A549 (cell line): ENCODE data around the gene NCKIPSD.

ENCODE experiments used
- CHD4 ChIP-seq: fragments of 200-600 bp; sonication (generic); IDR thresholded peaks from 2 replicates; pipeline ENCODE4 v1.6.1; 2016; ENCODE audit warnings: antibody characterized with exemption, mild to moderate bottlenecking, borderline replicate concordance
- EP300 ChIP-seq, 2 experiments: fragments of >200 bp; sonication (Bioruptor Twin); formaldehyde crosslinking; IDR thresholded peaks; 2 replicates in 1 of 2; 3 replicates in 1 of 2; pipeline ENCODE4 v1.6.1; 2016 to 2017
- HOXA7 ChIP-seq: fragments of 250-450 bp; sonication (Bioruptor Pico); IDR thresholded peaks from 2 replicates; pipeline ENCODE4 v1.5.0; 2020; ENCODE audit warnings: mild to moderate bottlenecking, moderate library complexity
- MAZ ChIP-seq: fragments of 150-350 bp; IDR thresholded peaks from 2 replicates; pipeline ENCODE4 v1.6.1; 2014; ENCODE audit warnings: antibody characterized with exemption, low read depth, low read length, borderline replicate concordance
- POLR2A ChIP-seq: IDR thresholded peaks from 2 replicates; pipeline ENCODE4 v1.6.1; 2012; ENCODE audit warnings: mild to moderate bottlenecking, low read length
- RAD21 ChIP-seq, 2 experiments: fragments of >200 bp in 1 of 2; sonication (Bioruptor Twin) in 1 of 2; formaldehyde crosslinking in 1 of 2; IDR thresholded peaks in 1 of 2; conservative IDR thresholded peaks in 1 of 2; 2 replicates in 1 of 2; 3 replicates in 1 of 2; pipeline ENCODE4 v1.6.1; 2012 to 2018; ENCODE audit warnings: inconsistent platforms in 1 of 2
- RCOR1 ChIP-seq: fragments of 150-350 bp; IDR thresholded peaks from 2 replicates; pipeline ENCODE4 v1.6.1; 2014; ENCODE audit warnings: antibody characterized with exemption, low read length, low read depth
- RFX5 ChIP-seq: fragments of 450-650 bp; IDR thresholded peaks from 2 replicates; pipeline ENCODE4 v1.7.1; 2014; ENCODE audit warnings: antibody characterized with exemption, mild to moderate bottlenecking, moderate library complexity
- SMC3 ChIP-seq: fragments of >200 bp; sonication (Bioruptor Twin); formaldehyde crosslinking; IDR thresholded peaks from 3 replicates; pipeline ENCODE4 v1.6.1; 2018; ENCODE audit warnings: inconsistent platforms
- ZC3H11A ChIP-seq: fragments of 450-650 bp; IDR thresholded peaks from 2 replicates; pipeline ENCODE4 v1.6.1; 2014; ENCODE audit warnings: antibody characterized with exemption, mild to moderate bottlenecking
- ZFP36 ChIP-seq: fragments of 450-650 bp; IDR thresholded peaks from 2 replicates; pipeline ENCODE4 v1.6.1; 2014; ENCODE audit warnings: borderline replicate concordance; ENCODE audit not compliant: partially characterized antibody
- TF ChIP-seq, protein P1 (sequence below): fragments of >200 bp; sonication (Bioruptor Twin); formaldehyde crosslinking; IDR thresholded peaks from 3 replicates; pipeline ENCODE4 v1.5.1; 2016
- TF ChIP-seq, protein P2 (sequence below): IDR thresholded peaks from 2 replicates; pipeline ENCODE4 v1.6.1; 2012
- TF ChIP-seq, protein P3 (sequence below): fragments of 450-650 bp; IDR thresholded peaks from 2 replicates; pipeline ENCODE4 v1.6.1; 2014; ENCODE audit warnings: antibody characterized with exemption

DNA sequence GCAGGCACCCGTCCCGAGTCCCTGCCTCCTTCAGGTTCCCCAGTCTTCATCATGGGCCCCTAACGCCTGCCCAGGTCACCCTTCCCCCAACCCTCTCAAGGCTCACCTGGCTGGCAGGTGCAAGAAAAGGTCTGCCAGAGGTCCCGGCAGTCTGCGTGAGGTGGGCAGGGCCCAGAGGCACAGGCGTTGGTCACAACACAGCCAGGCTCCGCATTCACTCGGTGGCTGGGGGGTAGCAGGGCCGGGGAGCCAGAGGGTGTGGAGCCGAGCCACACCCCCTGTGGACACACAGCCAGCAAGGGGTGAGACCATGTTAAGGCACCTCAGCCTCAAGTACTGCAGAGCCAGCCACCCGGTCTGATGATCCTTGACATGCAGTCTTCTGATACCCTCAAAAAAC lies 33.9 kb downstream of the NCKIPSD start:
- TF ChIP-seq ZFP36 (no peak), POLR2A (no peak), CHD4 (no peak), ZC3H11A (no peak), SMC3 (no peak), RCOR1 (no peak), HOXA7 (CRISPR knock-in tag) (no peak), MAZ (no peak), RFX5 (no peak), EP300 (IDR thresholded peaks at IDR 0.05) (no peak), RAD21 (conservative IDR thresholded peaks at IDR 0.05 in 1 of 2, IDR thresholded peaks at IDR 0.05 in 1 of 2) (no peak)
- TF ChIP-seq, protein P1, sequence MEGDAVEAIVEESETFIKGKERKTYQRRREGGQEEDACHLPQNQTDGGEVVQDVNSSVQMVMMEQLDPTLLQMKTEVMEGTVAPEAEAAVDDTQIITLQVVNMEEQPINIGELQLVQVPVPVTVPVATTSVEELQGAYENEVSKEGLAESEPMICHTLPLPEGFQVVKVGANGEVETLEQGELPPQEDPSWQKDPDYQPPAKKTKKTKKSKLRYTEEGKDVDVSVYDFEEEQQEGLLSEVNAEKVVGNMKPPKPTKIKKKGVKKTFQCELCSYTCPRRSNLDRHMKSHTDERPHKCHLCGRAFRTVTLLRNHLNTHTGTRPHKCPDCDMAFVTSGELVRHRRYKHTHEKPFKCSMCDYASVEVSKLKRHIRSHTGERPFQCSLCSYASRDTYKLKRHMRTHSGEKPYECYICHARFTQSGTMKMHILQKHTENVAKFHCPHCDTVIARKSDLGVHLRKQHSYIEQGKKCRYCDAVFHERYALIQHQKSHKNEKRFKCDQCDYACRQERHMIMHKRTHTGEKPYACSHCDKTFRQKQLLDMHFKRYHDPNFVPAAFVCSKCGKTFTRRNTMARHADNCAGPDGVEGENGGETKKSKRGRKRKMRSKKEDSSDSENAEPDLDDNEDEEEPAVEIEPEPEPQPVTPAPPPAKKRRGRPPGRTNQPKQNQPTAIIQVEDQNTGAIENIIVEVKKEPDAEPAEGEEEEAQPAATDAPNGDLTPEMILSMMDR = no peak
- TF ChIP-seq, protein P2, sequence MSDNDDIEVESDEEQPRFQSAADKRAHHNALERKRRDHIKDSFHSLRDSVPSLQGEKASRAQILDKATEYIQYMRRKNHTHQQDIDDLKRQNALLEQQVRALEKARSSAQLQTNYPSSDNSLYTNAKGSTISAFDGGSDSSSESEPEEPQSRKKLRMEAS = no peak
- TF ChIP-seq, protein P3, sequence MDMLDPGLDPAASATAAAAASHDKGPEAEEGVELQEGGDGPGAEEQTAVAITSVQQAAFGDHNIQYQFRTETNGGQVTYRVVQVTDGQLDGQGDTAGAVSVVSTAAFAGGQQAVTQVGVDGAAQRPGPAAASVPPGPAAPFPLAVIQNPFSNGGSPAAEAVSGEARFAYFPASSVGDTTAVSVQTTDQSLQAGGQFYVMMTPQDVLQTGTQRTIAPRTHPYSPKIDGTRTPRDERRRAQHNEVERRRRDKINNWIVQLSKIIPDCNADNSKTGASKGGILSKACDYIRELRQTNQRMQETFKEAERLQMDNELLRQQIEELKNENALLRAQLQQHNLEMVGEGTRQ = no peak
